ENCODE measurements around the gene TTC21A. TPM values are rescaled to one million over a fixed set of nuclear protein-coding genes. Genes with fewer than 3 reads are reported as not detected.

The TTC21A gene
- total RNA-seq, 3 donors from 2014 or later = 6.2 to 11.1 (median 7.2) TPM

DNA sequence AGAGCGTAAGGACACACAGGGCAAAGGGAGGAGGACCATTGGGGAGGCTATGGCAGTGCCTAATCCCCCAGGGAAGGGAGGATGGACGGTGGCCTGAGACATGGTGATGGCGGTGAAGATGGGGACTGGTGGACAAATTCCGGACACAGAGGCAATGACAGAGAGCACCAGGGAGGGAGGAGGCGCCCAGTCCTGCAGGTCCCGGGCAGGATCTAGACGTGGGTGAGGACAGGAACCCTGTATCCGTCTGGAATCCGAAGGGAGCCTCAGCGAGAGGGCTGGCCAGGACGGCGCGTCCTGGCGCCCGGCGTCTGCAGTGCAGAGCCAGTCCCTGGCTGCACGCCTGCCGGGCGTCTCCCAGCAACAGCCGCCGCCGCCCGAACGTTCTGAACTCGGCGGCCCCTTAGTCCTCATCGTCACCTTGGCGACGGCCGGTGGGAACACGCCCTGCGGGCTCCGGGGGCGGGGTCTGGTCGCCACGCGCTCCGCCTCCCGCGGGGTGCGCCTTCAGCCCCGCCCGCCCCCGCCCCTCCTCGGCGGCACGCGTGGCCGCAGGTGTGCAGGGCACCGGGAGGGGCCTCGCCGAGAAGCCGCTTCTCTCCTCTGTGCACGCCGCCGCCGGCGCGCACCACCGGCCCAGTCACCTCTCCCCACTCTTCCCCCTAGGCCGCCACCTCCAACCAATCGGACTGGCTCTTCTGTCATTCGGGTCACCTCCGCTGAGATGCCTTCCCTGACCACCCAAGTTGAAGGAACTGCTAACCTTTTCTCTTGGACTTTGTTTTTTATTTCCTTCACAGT lies 73.3 kb downstream of the TTC21A start:
- intact Hi-C loops (cut with DNase I, micrococcal nuclease) = loop anchor here (5.0 to 10.0 kb wide), 2 partner anchors 38 to 46 kb away; no protein-coding TSS in a partner anchor

DNA sequence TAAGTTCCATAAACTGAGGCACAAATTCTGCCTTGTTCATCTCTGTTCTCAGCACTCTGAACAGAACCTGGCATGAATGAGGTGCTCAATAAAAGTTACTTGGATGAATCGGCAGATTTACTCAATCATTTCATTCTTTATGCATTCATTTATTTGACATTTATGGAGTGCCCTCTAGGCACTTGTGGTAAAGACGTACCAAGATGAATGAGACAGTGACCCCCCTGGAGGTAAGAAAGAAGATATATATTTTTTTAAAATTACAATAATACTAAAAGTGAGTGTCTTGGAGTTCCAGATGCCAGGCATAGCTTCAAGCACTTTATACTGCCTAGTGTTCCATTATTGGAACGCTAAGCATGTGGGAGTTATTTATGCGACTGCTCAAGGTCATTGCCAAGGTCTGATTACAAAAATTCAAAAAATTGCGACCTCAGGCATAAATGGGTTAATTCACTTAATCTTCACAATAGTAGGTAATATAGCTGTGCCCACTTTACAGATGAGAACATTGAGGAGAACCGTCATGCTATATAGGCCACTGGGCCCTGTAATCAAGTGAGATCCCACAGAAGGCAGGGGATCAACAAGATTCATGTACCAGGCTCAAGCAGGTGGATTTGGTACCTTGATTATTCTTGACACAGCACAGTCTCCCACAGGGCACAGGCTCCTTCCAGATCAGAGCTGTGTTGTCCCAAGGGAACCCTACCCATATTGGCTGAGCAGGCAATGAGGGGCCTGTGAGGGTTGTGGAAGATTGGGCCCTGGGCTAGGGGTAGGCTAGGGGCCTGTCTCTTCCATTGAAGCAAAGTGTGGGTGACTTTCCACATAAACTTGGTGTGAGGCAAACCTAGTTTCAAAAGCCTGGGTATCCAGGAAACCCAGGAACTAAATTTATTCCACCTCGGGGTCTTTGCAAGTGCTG lies 74.2 kb downstream of the TTC21A start:
- H3K4me3 ChIP-seq = no peak overlapping the region
- no peaks in the 10 kb centered on the region for H3K36me3 ChIP-seq (ENCODE audit: low read depth)
- H3K9me3 ChIP-seq = no peaks in the 10 kb centered on the region
- no peak for DNase-seq
- ATAC-seq = no peak
- H3K4me1 ChIP-seq (ENCODE audit: low read depth) = peaks cover 14% of the 10 kb centered on the region
- intact Hi-C loops (cut with DNase I, micrococcal nuclease) = loop anchor here (5.0 to 10.0 kb wide), 2 partner anchors 39 to 47 kb away; no protein-coding TSS in a partner anchor
- no peak for TF ChIP-seq CTCF (IDR thresholded peaks at IDR 0.05)

More for the DNA sequence above, 73.3 kb downstream of the TTC21A start:
- Histone ChIP-seq H3K9me3 (no peaks in the 10 kb centered on the region), H3K36me3 (ENCODE audit: low read depth) (no peaks in the 10 kb centered on the region), H3K4me3 (no peak overlapping the region), H3K4me1 (ENCODE audit: low read depth) (peaks cover 14% of the 10 kb centered on the region)
- peak; percentile 92 for ATAC-seq
- TF ChIP-seq CTCF (IDR thresholded peaks at IDR 0.05) = peak; percentile 41
- peak; percentile 94 to 97 (median 97) for DNase-seq

GRCh38 chr3:39183211-39184080 lies 76.0 kb downstream of the TTC21A start:
- peaks cover 11% of the 10 kb centered on the region for H3K4me1 ChIP-seq (ENCODE audit: low read depth)
- no peak for ATAC-seq
- H3K36me3 ChIP-seq (ENCODE audit: low read depth) = no peaks in the 10 kb centered on the region
- no peak for TF ChIP-seq CTCF (IDR thresholded peaks at IDR 0.05)
- no peak for DNase-seq
- H3K4me3 ChIP-seq = no peak overlapping the region
- no peaks in the 10 kb centered on the region for H3K9me3 ChIP-seq
- intact Hi-C loops (cut with DNase I, micrococcal nuclease) = loop anchor here (5.0 to 10.0 kb wide), 2 partner anchors 41 to 49 kb away; no protein-coding TSS in a partner anchor

GRCh38 chr3:39184081-39184967 lies 76.8 kb downstream of the TTC21A start:
- intact Hi-C loops (cut with DNase I, micrococcal nuclease) = loop anchor here (5.0 to 10.0 kb wide), 2 partner anchors 42 to 50 kb away; no protein-coding TSS in a partner anchor
- TF ChIP-seq CTCF (IDR thresholded peaks at IDR 0.05) = no peak

More at GRCh38 chr3:39184081-39184967, 76.8 kb downstream of the TTC21A start:
- no peak for ATAC-seq
- H3K4me1 ChIP-seq (ENCODE audit: low read depth) = peaks cover 8% of the 10 kb centered on the region
- no peaks in the 10 kb centered on the region for H3K9me3 ChIP-seq
- no peaks in the 10 kb centered on the region for H3K36me3 ChIP-seq (ENCODE audit: low read depth)
- DNase-seq = no peak
- H3K4me3 ChIP-seq = no peak overlapping the region

All from mucosa of descending colon (tissue), 3 donors.